ACC112 (cell line): ENCODE data around the gene CHTF8.

Experiments used
- H2AFZ ChIP-seq: fragments of 200-600 bp; sonication (generic); one replicate; pipeline ENCODE4 v1.6.0; 2017; ENCODE audit warnings: antibody characterized with exemption, low read length; ENCODE audit not compliant: unreplicated experiment
- H3K27ac ChIP-seq: fragments of 200-600 bp; sonication (generic); 2 replicates; pipeline ENCODE4 v1.5.1; 2014; ENCODE audit warnings: low read depth, mild to moderate bottlenecking, antibody characterized with exemption, low read length, moderate library complexity
- H3K27me3 ChIP-seq: fragments of 200-600 bp; sonication (generic); 2 replicates; pipeline ENCODE4 v1.6.1; 2014; ENCODE audit warnings: mild to moderate bottlenecking, antibody characterized with exemption, low read length, moderate library complexity, mixed read lengths; ENCODE audit not compliant: insufficient read depth
- H3K36me3 ChIP-seq: fragments of 200-600 bp; sonication (generic); 2 replicates; pipeline ENCODE4 v1.6.1; 2016; ENCODE audit warnings: mild to moderate bottlenecking, antibody characterized with exemption, low read length, moderate library complexity, mixed read lengths; ENCODE audit not compliant: insufficient read depth
- H3K4me1 ChIP-seq: fragments of 200-600 bp; sonication (generic); one replicate; pipeline ENCODE4 v1.6.1; 2016; ENCODE audit warnings: low read length, mixed read lengths; ENCODE audit not compliant: insufficient read depth, unreplicated experiment, control insufficient read depth
- H3K4me3 ChIP-seq: fragments of 200-600 bp; sonication (generic); 2 replicates; pipeline ENCODE4 v1.5.1; 2014; ENCODE audit warnings: mild to moderate bottlenecking, low read depth, low read length
- H3K79me2 ChIP-seq: fragments of 200-600 bp; sonication (generic); one replicate; pipeline ENCODE4 v1.6.0; 2016; ENCODE audit warnings: low read length; ENCODE audit not compliant: control insufficient read depth, unreplicated experiment, insufficient read depth

Gene CHTF8

GRCh38 chr16:69123910-69124309 is 8.5 kb downstream of the CHTF8 start:
- H3K36me3 ChIP-seq: peaks cover 10% of the 10 kb centered on the region; the same call in 1 of the 2 replicates
- H3K79me2 ChIP-seq: peaks cover 56% of the 10 kb centered on the region
- no peak overlapping the region for H3K27ac ChIP-seq
- H3K4me3 ChIP-seq: no peak overlapping the region
- H3K4me1 ChIP-seq: no peaks in the 10 kb centered on the region
- no peaks in the 10 kb centered on the region for H3K27me3 ChIP-seq
- no peak overlapping the region for H2AFZ ChIP-seq

DNA sequence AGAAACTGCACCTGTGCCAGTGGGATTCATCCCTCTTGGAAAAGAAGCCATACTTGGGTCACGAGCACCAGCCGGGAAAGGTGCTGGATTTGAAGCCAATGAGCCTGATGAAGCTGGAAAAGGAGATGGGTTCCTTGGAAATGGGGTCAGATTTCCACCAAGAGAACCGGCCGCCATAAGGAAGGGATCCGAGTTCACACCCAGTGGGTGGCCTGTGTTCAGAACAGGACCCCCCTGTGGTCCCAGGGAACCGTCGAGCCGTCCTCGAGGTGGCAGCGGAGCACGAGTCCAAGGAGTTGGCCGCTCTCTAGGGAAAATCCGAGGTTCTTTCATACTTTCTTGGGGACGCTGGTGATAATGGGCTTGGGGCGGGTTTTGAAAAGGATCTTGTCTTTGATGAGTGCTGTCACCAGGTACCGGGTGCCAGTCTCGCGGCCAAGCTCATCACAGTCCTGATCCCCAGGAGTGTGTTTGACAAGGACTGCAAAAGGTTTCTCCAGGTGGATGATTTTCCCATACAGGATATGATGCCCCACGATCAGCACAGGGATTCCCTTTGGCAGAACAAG is 12.2 kb downstream of the CHTF8 start:
- Histone ChIP-seq H3K27me3 (no peaks in the 10 kb centered on the region), H3K79me2 (peaks cover 22% of the 10 kb centered on the region), H3K4me3 (no peak overlapping the region), H3K4me1 (no peaks in the 10 kb centered on the region), H3K36me3 (peaks cover 35% of the 10 kb centered on the region), H2AFZ (no peak overlapping the region), H3K27ac (no peak overlapping the region)

GRCh38 chr16:69119536-69119935 is 12.9 kb downstream of the CHTF8 start:
- Histone ChIP-seq H3K4me3 (no peak overlapping the region), H3K27me3 (no peaks in the 10 kb centered on the region), H3K27ac (no peak overlapping the region), H3K79me2 (peaks cover 16% of the 10 kb centered on the region), H2AFZ (no peak overlapping the region), H3K4me1 (no peaks in the 10 kb centered on the region), H3K36me3 (peaks cover 35% of the 10 kb centered on the region)

GRCh38 chr16:69118994-69119393 is 13.4 kb downstream of the CHTF8 start:
- Histone ChIP-seq H3K79me2 (peaks cover 12% of the 10 kb centered on the region), H3K4me3 (no peak overlapping the region), H2AFZ (no peak overlapping the region), H3K27me3 (no peaks in the 10 kb centered on the region), H3K27ac (no peak overlapping the region), H3K36me3 (peaks cover 35% of the 10 kb centered on the region), H3K4me1 (no peaks in the 10 kb centered on the region)

GRCh38 chr16:69118468-69118867 is 13.9 kb downstream of the CHTF8 start:
- H3K27ac ChIP-seq: no peak overlapping the region
- H3K36me3 ChIP-seq: peaks cover 35% of the 10 kb centered on the region

DNA sequence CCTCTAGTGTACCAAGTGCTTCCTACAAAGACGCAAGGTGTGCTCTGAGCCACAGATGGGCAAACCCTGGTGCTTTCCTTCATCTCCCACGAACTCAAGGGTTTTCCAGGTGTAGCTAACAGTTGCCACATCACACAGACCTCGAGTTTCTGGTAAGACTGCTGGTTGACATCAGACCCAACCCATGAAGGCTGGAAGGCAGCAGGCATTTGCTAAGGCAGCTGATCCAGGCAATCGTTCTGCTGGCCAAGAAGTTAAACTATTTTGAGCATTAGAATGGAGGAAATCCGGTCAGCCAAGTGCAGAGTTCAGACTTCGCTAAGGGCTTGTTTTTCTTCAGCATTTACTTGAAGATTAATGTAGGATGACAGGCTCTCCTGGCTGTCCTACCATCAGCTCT is 15.5 kb downstream of the CHTF8 start:
- no peaks in the 10 kb centered on the region for H3K27me3 ChIP-seq
- peaks cover 3% of the 10 kb centered on the region for H3K79me2 ChIP-seq
- peaks cover 32% of the 10 kb centered on the region for H3K36me3 ChIP-seq
- H3K27ac ChIP-seq: no peak overlapping the region
- no peaks in the 10 kb centered on the region for H3K4me1 ChIP-seq
- H2AFZ ChIP-seq: no peak overlapping the region
- H3K4me3 ChIP-seq: no peak overlapping the region

More at GRCh38 chr16:69118468-69118867, 13.9 kb downstream of the CHTF8 start:
- Histone ChIP-seq H3K27me3 (no peaks in the 10 kb centered on the region), H3K79me2 (peaks cover 9% of the 10 kb centered on the region), H2AFZ (no peak overlapping the region), H3K4me1 (no peaks in the 10 kb centered on the region), H3K4me3 (no peak overlapping the region)

DNA sequence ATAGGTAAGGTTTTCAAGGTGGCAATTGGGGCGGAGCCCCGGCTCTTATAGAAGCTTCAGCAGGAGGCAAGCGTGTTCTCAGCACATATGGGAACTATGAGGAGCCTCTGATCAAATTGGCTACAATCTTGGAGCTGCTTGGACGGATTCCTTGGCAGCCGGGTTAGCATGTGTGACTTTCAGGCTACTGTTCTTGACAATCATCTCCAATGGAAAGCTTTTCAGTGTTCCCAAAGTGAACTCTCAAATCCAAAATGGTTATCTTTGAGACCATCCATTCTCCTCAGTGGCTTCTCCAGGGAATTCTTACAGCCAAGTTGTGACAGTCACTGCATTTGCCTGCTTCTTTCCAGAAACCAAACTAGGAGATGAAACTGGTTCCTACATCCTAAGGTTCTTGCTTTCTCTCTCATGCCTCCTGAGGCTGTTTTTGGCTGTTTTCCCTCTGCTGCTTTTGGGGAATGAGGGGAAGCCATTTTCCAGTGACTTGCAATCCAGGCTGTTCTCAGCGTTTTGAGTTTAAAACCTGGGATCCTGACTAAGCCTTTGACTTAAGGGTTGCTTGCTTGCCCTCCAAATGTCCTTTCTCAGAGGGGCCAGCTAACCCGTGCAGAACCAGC is 16.0 kb downstream of the CHTF8 start:
- Histone ChIP-seq H3K79me2 (peaks cover 3% of the 10 kb centered on the region), H3K27ac (no peak overlapping the region), H2AFZ (no peak overlapping the region), H3K4me1 (no peaks in the 10 kb centered on the region), H3K36me3 (peaks cover 32% of the 10 kb centered on the region), H3K4me3 (no peak overlapping the region), H3K27me3 (no peaks in the 10 kb centered on the region)

- Histone ChIP-seq H3K4me3 (no peak overlapping the region), H2AFZ (no peak overlapping the region), H3K4me1 (no peaks in the 10 kb centered on the region), H3K36me3 (peaks cover 32% of the 10 kb centered on the region), H3K27me3 (no peaks in the 10 kb centered on the region), H3K27ac (no peak overlapping the region), H3K79me2 (peaks cover 2% of the 10 kb centered on the region)
Observed at GRCh38 chr16:69115837-69116236, 16.6 kb downstream of the CHTF8 start.

GRCh38 chr16:69115361-69115760 is 17.0 kb downstream of the CHTF8 start:
- peaks cover 32% of the 10 kb centered on the region for H3K36me3 ChIP-seq

GRCh38 chr16:69114976-69115355 is 17.4 kb downstream of the CHTF8 start:
- Histone ChIP-seq H3K4me3 (no peak overlapping the region), H3K79me2 (no peaks in the 10 kb centered on the region), H3K27me3 (no peaks in the 10 kb centered on the region), H3K36me3 (peaks cover 32% of the 10 kb centered on the region), H3K4me1 (no peaks in the 10 kb centered on the region), H2AFZ (no peak overlapping the region), H3K27ac (no peak overlapping the region)

More at GRCh38 chr16:69115361-69115760, 17.0 kb downstream of the CHTF8 start:
- H3K79me2 ChIP-seq: no peaks in the 10 kb centered on the region
- no peak overlapping the region for H2AFZ ChIP-seq
- H3K27ac ChIP-seq: no peak overlapping the region
- H3K4me1 ChIP-seq: no peaks in the 10 kb centered on the region
- no peak overlapping the region for H3K4me3 ChIP-seq
- no peaks in the 10 kb centered on the region for H3K27me3 ChIP-seq

DNA sequence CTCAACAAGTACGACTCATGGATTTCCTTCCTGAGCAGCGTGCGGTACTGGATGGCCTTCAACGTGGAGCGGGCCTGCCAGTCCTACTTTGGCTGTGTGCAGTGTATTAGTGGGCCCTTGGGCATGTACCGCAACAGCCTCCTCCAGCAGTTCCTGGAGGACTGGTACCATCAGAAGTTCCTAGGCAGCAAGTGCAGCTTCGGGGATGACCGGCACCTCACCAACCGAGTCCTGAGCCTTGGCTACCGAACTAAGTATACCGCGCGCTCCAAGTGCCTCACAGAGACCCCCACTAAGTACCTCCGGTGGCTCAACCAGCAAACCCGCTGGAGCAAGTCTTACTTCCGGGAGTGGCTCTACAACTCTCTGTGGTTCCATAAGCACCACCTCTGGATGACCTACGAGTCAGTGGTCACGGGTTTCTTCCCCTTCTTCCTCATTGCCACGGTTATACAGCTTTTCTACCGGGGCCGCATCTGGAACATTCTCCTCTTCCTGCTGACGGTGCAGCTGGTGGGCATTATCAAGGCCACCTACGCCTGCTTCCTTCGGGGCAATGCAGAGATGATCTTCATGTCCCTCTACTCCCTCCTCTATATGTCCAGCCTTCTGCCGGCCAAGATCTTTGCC is 17.9 kb downstream of the CHTF8 start:
- Histone ChIP-seq H3K4me1 (no peaks in the 10 kb centered on the region), H2AFZ (no peak overlapping the region), H3K27me3 (no peaks in the 10 kb centered on the region), H3K27ac (no peak overlapping the region), H3K36me3 (peaks cover 28% of the 10 kb centered on the region), H3K4me3 (no peak overlapping the region), H3K79me2 (no peaks in the 10 kb centered on the region)
